H1 (cell line): ENCODE data around the gene BARX2. TPM values are rescaled to one million over a fixed set of nuclear protein-coding genes. Genes with fewer than 3 reads are reported as not detected.

Experiments
- CTCF ChIA-PET: fragments of 300-600 bp; sonication (Branson Sonifier 250); formaldehyde crosslinking; loops from one replicate; lab custom pipeline; 2021; ENCODE audit not compliant: partially characterized antibody; lab: Charles Lee
- POLR2A ChIA-PET: fragments of 300-600 bp; sonication (Branson Sonifier 250); formaldehyde crosslinking; loops from one replicate; lab custom pipeline; 2021; ENCODE audit warnings: inconsistent platforms; ENCODE audit not compliant: partially characterized antibody; lab: Charles Lee
- DNase-seq, 2 experiments: peaks; one replicate each; pipeline versions ENCODE4 v3.0.0 to v3.0.0-alpha.2; 2010 to 2022; ENCODE audit warnings: low spot score in 2 of 2, low read depth in 1 of 2, mixed read lengths in 1 of 2
- FAIRE-seq: peaks from 2 replicates; lab custom pipeline; 2011; peaks lifted over from hg19 to GRCh38; lab: Jason Lieb, UNC
- H2AFZ ChIP-seq: 2 replicates; pipeline ENCODE4 v1.8.1; 2012; ENCODE audit warnings: low read length, inconsistent platforms
- H2AK5ac ChIP-seq: 2 replicates; pipeline ENCODE4 v1.6.1; 2013; ENCODE audit warnings: low read depth, low read length
- H2BK120ac ChIP-seq: replicated peaks from 2 replicates; pipeline ENCODE3; 2013; ENCODE audit warnings: low read depth, low read length, inconsistent platforms
- H2BK12ac ChIP-seq: 2 replicates; pipeline ENCODE4 v1.6.1; 2013; ENCODE audit warnings: low read depth, low read length
- H2BK15ac ChIP-seq: 2 replicates; pipeline ENCODE4 v1.6.1; 2013; ENCODE audit warnings: low read length
- H2BK20ac ChIP-seq: 2 replicates; pipeline ENCODE4 v1.6.1; 2013; ENCODE audit warnings: low read length
- H2BK5ac ChIP-seq: 2 replicates; pipeline ENCODE4 v1.6.1; 2013; ENCODE audit warnings: low read depth, low read length
- H3K14ac ChIP-seq: 2 replicates; pipeline ENCODE4 v1.6.1; 2013; ENCODE audit warnings: inconsistent platforms; ENCODE audit not compliant: insufficient read length
- H3K18ac ChIP-seq: 2 replicates; pipeline ENCODE4 v1.6.1; 2013; ENCODE audit warnings: low read length; ENCODE audit errors: extremely low read depth
- H3K23ac ChIP-seq: 2 replicates; pipeline ENCODE4 v1.6.1; 2013; ENCODE audit warnings: inconsistent platforms; ENCODE audit not compliant: insufficient read length
- H3K23me2 ChIP-seq: 2 replicates; pipeline ENCODE4 v1.6.1; 2013; ENCODE audit warnings: low read depth, low read length
- H3K27ac ChIP-seq: 2 replicates; pipeline ENCODE4 v1.6.1; 2011; ENCODE audit warnings: low read depth, low read length, inconsistent platforms
- H3K27me3 ChIP-seq, 4 experiments: replicated peaks in 1 of 4; 1 replicate in 1 of 4; 2 replicates in 3 of 4; pipeline versions ENCODE4 v1.6.1 to v1.8.1; 2011 to 2013; ENCODE audit warnings: low read length in 3 of 4, mild to moderate bottlenecking in 3 of 4, inconsistent platforms in 2 of 4, mixed read lengths in 2 of 4, moderate library complexity in 1 of 4; ENCODE audit not compliant: control insufficient read depth in 3 of 4, insufficient read depth in 3 of 4; ENCODE audit errors: extremely low read depth in 1 of 4
- H3K36me3 ChIP-seq, 4 experiments: 2 replicates each; pipeline versions ENCODE4 v1.6.1 to v1.8.1; 2011 to 2013; ENCODE audit warnings: mild to moderate bottlenecking in 4 of 4, low read length in 3 of 4, moderate library complexity in 2 of 4, control low read depth in 1 of 4, inconsistent platforms in 1 of 4; ENCODE audit not compliant: insufficient read depth in 4 of 4, control insufficient read depth in 2 of 4
- H3K4ac ChIP-seq: replicated peaks from 2 replicates; pipeline ENCODE3; 2013; ENCODE audit warnings: low read length, low read depth, mixed read lengths, inconsistent platforms; ENCODE audit not compliant: insufficient read length
- H3K4me1 ChIP-seq, 4 experiments: replicated peaks in 1 of 4; 1 replicate in 1 of 4; 2 replicates in 3 of 4; pipeline versions ENCODE4 v1.6.1 to v1.8.1; 2011 to 2013; ENCODE audit warnings: low read length in 3 of 4, inconsistent platforms in 2 of 4, mixed read lengths in 1 of 4; ENCODE audit not compliant: insufficient read depth in 4 of 4, control insufficient read depth in 3 of 4
- H3K4me2 ChIP-seq, 2 experiments: 2 replicates each; pipeline versions ENCODE4 v1.6.1 to v1.8.1; 2011 to 2013; ENCODE audit warnings: low read depth in 2 of 2, low read length in 2 of 2, control low read depth in 1 of 2, inconsistent platforms in 1 of 2, mild to moderate bottlenecking in 1 of 2; ENCODE audit not compliant: insufficient read depth in 1 of 2
- H3K4me3 ChIP-seq, 4 experiments: fragments of 200-600, 300-600 bp in 1 of 4; sonication (generic), shearing (Covaris generic), sonication (Bioruptor Twin) in 1 of 4; 2 replicates each; pipeline versions ENCODE4 v1.5.1 to v1.8.1; 2011 to 2016; ENCODE audit warnings: low read length in 4 of 4, low read depth in 3 of 4, control low read depth in 2 of 4, inconsistent platforms in 2 of 4, mild to moderate bottlenecking in 2 of 4, mixed read lengths in 1 of 4, moderate library complexity in 1 of 4; ENCODE audit not compliant: insufficient read depth in 2 of 4; ENCODE audit errors: extremely low read depth in 1 of 4
- H3K56ac ChIP-seq: replicated peaks from 2 replicates; pipeline ENCODE3; 2013; ENCODE audit warnings: low read depth, mild to moderate bottlenecking, mixed read lengths, low read length, inconsistent platforms; ENCODE audit not compliant: insufficient read length
- H3K79me1 ChIP-seq: 2 replicates; pipeline ENCODE4 v1.6.1; 2013; ENCODE audit warnings: low read depth, low read length, control low read depth
- H3K79me2 ChIP-seq, 2 experiments: 2 replicates each; pipeline versions ENCODE4 v1.6.1 to v1.8.1; 2012 to 2013; ENCODE audit warnings: low read length in 2 of 2, mild to moderate bottlenecking in 2 of 2, inconsistent platforms in 1 of 2; ENCODE audit not compliant: insufficient read depth in 2 of 2, control insufficient read depth in 1 of 2
- H3K9ac ChIP-seq, 4 experiments: replicated peaks in 1 of 4; 1 replicate in 1 of 4; 2 replicates in 3 of 4; pipeline versions ENCODE4 v1.6.1 to v1.8.1; 2011 to 2013; ENCODE audit warnings: low read depth in 3 of 4, low read length in 3 of 4, control low read depth in 2 of 4, mild to moderate bottlenecking in 2 of 4, moderate library complexity in 2 of 4, inconsistent platforms in 1 of 4; ENCODE audit errors: extremely low read depth in 1 of 4
- H3K9me3 ChIP-seq, 2 experiments: 2 replicates each; pipeline versions ENCODE4 v1.6.1 to v1.8.1; 2012 to 2013; ENCODE audit warnings: mild to moderate bottlenecking in 2 of 2, moderate library complexity in 2 of 2, control low read depth in 1 of 2, inconsistent platforms in 1 of 2, low read depth in 1 of 2, low read length in 1 of 2, mixed read lengths in 1 of 2; ENCODE audit not compliant: insufficient read depth in 2 of 2
- H4K20me1 ChIP-seq, 2 experiments: replicated peaks in 1 of 2; 2 replicates each; pipeline versions ENCODE3 to v1.8.1; 2011 to 2013; ENCODE audit warnings: inconsistent platforms in 2 of 2, low read length in 2 of 2, mild to moderate bottlenecking in 1 of 2; ENCODE audit not compliant: insufficient read depth in 2 of 2, control insufficient read depth in 1 of 2
- H4K5ac ChIP-seq: 2 replicates; pipeline ENCODE4 v1.6.1; 2013; ENCODE audit warnings: low read length, low read depth, mixed read lengths, inconsistent platforms; ENCODE audit not compliant: insufficient read length
- H4K8ac ChIP-seq: 2 replicates; pipeline ENCODE4 v1.8.0; 2013; ENCODE audit warnings: mild to moderate bottlenecking, moderate library complexity, low read length, inconsistent platforms; ENCODE audit not compliant: insufficient read depth; ENCODE audit errors: extremely low read depth
- H4K91ac ChIP-seq: replicated peaks from 2 replicates; pipeline ENCODE3; 2013; ENCODE audit warnings: low read length, mixed read lengths, inconsistent platforms; ENCODE audit not compliant: insufficient read length
- CBX8 ChIP-seq: fragments of 300-800, 300-1000 bp; sonication (generic); IDR thresholded peaks from 2 replicates; pipeline ENCODE4 v1.7.1; 2016; ENCODE audit warnings: low read depth, low read length, borderline replicate concordance
- CTBP2 ChIP-seq: IDR thresholded peaks from 2 replicates; pipeline ENCODE4 v1.7.0; 2011; ENCODE audit warnings: borderline replicate concordance, mild to moderate bottlenecking, moderate library complexity, mixed read lengths, low read length; ENCODE audit not compliant: insufficient read depth, insufficient read length
- EP300 ChIP-seq, 2 experiments: IDR thresholded peaks; 1 replicate in 1 of 2; 2 replicates in 1 of 2; pipeline ENCODE4 v1.6.1; 2011 to 2012; ENCODE audit warnings: low read depth in 2 of 2, low read length in 2 of 2, mild to moderate bottlenecking in 2 of 2, borderline replicate concordance in 1 of 2, inconsistent platforms in 1 of 2, moderate library complexity in 1 of 2
- EZH2 ChIP-seq: fragments of 200-600 bp; sonication (generic); IDR thresholded peaks from 2 replicates; pipeline ENCODE4 v1.7.1; 2012; ENCODE audit warnings: low read depth, mild to moderate bottlenecking, moderate library complexity, low read length, inconsistent platforms; ENCODE audit not compliant: severe bottlenecking
- FOSL1 ChIP-seq: IDR thresholded peaks from 2 replicates; pipeline ENCODE4 v1.6.1; 2011; ENCODE audit warnings: mild to moderate bottlenecking, low read depth, low read length, moderate library complexity; ENCODE audit not compliant: insufficient read depth
- KDM1A ChIP-seq: fragments of 200-600, 300-600 bp; sonication (generic); IDR thresholded peaks from 2 replicates; pipeline ENCODE4 v1.7.1; 2016; ENCODE audit warnings: mild to moderate bottlenecking, low read length, borderline replicate concordance
- NANOG ChIP-seq: IDR thresholded peaks from 2 replicates; pipeline ENCODE4 v1.6.1; 2011; ENCODE audit warnings: low read length, low read depth, mild to moderate bottlenecking, inconsistent platforms; ENCODE audit not compliant: insufficient read depth, poor library complexity, severe bottlenecking
- POLR2A ChIP-seq, 2 experiments: IDR thresholded peaks; 1 replicate in 1 of 2; 2 replicates in 1 of 2; pipeline ENCODE4 v1.6.1; 2011; ENCODE audit warnings: low read depth in 2 of 2, low read length in 2 of 2, mild to moderate bottlenecking in 2 of 2; ENCODE audit errors: control extremely low read depth in 1 of 2
- RXRA ChIP-seq: IDR thresholded peaks from 2 replicates; pipeline ENCODE4 v1.6.1; 2011; ENCODE audit warnings: low read depth, mild to moderate bottlenecking, low read length, moderate library complexity; ENCODE audit not compliant: insufficient read depth
- TAF7 ChIP-seq: optimal IDR thresholded peaks from 2 replicates; pipeline ENCODE3; 2011; ENCODE audit warnings: low read depth, mild to moderate bottlenecking, inconsistent platforms, low read length, moderate library complexity, borderline replicate concordance
- TEAD4 ChIP-seq: IDR thresholded peaks from 2 replicates; pipeline ENCODE4 v1.6.1; 2012; ENCODE audit warnings: low read depth, low read length, inconsistent platforms, mixed read lengths
- WGBS, 2 experiments: shearing (Covaris generic) in 1 of 2; methylation state at CpG; one replicate each; pipeline versions ENCODE4 v1.1.6 to v1.1.7; 2013 to 2015; ENCODE audit warnings: low lambda C conversion rate in 2 of 2, mixed read lengths in 2 of 2, inconsistent platforms in 1 of 2, low coverage in 1 of 2, missing lambda C conversion rate in 1 of 2; ENCODE audit not compliant: insufficient replicate concordance in 2 of 2, insufficient coverage in 1 of 2, insufficient read length in 1 of 2; ENCODE audit errors: extremely low coverage in 1 of 2, missing lambda C conversion rate in 1 of 2; 5-methylcytosine and 5-hydroxymethylcytosine counted together
- polyA plus RNA-seq, 7 experiments: library from polyadenylated mRNA; depleted of rRNA in 3 of 7; stranded (reverse) in 5 of 7; unstranded in 2 of 7; fragments of >200 nt in 5 of 7; fragments of 200-250 nt in 2 of 7; gene quantifications; 1 replicate in 5 of 7; 2 replicates in 1 of 7; 4 replicates in 1 of 7; pipeline versions ENCODE4 v1.2.1 to v1.2.3, GENCODE V29; 2011 to 2013; ENCODE audit warnings: missing spikeins in 2 of 7, mixed read lengths in 2 of 7
- total RNA-seq: library from RNA; stranded (reverse); fragmentation: NEBNext Ultra II Directional; extraction: Animal tissue kit (Norgen Biotek cat#: 25700); gene quantifications from 2 replicates; pipeline ENCODE4 v1.2.1, GENCODE V29; 2021

The BARX2 gene
- total and polyA plus RNA-seq, 2 of the 8 experiments (the other 6 are each of a cell fraction or from before 2014, with no cell fraction given), result not detected

DNA sequence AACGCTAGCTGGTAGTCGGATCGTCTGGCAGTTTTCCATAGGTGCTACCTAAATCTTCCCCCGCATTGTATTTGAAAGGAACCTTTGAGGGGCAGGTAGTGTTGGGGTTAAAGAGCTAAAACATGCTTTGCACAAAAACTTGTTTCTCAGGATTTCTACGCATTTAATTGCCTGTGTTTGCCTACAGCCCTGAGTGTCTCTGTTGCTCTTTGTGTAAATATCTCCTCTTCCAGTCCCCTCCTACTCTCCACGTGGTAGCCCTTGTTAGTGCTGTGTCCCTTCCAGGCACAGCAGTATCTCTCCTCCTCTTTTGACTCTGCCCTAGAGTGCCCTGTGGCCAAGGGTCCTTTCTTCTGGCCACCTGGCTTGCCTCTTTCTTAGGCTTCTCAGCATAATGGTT, 81.7 kb downstream of the BARX2 start:
- Histone ChIP-seq H3K79me2 (no peaks in the 10 kb centered on the region), H3K36me3 (no peaks in the 10 kb centered on the region), H2BK20ac (peak overlapping the region; percentile 67; the same call in 1 of the 2 replicates), H3K4me1 (peaks cover 5 to 14% (median 7%) of the 10 kb centered on the region in 4 experiments; a peak in 6 of 7 replicates), H2AK5ac (no peak overlapping the region), H4K20me1 (no peaks in the 10 kb centered on the region), H3K23me2 (no peaks in the 10 kb centered on the region), H3K14ac (no peak overlapping the region), H3K9me3 (no peaks in the 10 kb centered on the region), H3K56ac (no peak overlapping the region), H3K27ac (no peak overlapping the region), H4K8ac (no peak overlapping the region), H3K27me3 (no peaks in the 10 kb centered on the region), H3K4me3 (no peak overlapping the region), H3K4me2 (no peak overlapping the region), H3K4ac (peak overlapping the region; percentile 33), H4K91ac (peak overlapping the region; percentile 17), H2BK12ac (0 out of 2 replicates have a peak overlapping the region, but pooled peaks have one; percentile 75), H3K9ac (no peak overlapping the region), H2AFZ (0 out of 2 replicates have a peak overlapping the region, but pooled peaks have one; percentile 64), H2BK5ac (no peak overlapping the region), H2BK15ac (peak overlapping the region; percentile 46; the same call in 1 of the 2 replicates), H3K23ac (no peak overlapping the region), H3K79me1 (no peaks in the 10 kb centered on the region), H3K18ac (no peak overlapping the region), H2BK120ac (no peak overlapping the region), H4K5ac (no peak overlapping the region)
- DNase-seq (no peak), FAIRE-seq (no peak)
- WGBS, 2 experiments, result 73% methylated on average over 6 of the region's 6 CpGs; no CpG with 5 or more reads in 1 of the 2 experiments
- TF ChIP-seq NANOG (no peak), FOSL1 (no peak), EZH2 (no peak), TEAD4 (no peak), TAF7 (no peak), CBX8 (no peak), POLR2A (IDR thresholded peaks at IDR 0.05; ENCODE audit: control extremely low read depth in 1 of 2, low read depth in 2 of 2, low read length in 2 of 2) (no peak), RXRA (no peak), EP300 (IDR thresholded peaks at IDR 0.05; ENCODE audit: borderline replicate concordance in 1 of 2, low read depth in 2 of 2, low read length in 2 of 2) (no peak), CTBP2 (no peak), KDM1A (no peak)
- ChIA-PET POLR2A (no interaction called here), CTCF (no interaction called here)
